Measurements from ENCODE around the gene RPS4Y2.

RPS4Y2 gene

GRCh38 chrY:20780776-20781175 lies 24.9 kb downstream of the RPS4Y2 start:
- Mint-ChIP-seq H3K27ac (ENCODE audit: low read depth) (no peak overlapping the region), H3K36me3 (ENCODE audit: insufficient read depth) (peaks cover 2% of the 10 kb centered on the region), H3K27me3 (no peaks in the 10 kb centered on the region), H3K4me3 (no peak overlapping the region), H3K4me1 (peaks cover 7% of the 10 kb centered on the region), H3K9me3 (no peaks in the 10 kb centered on the region)
- ATAC-seq (replicated peaks; ENCODE audit: extremely low read depth, poor library complexity, severe bottlenecking) (no peak), DNase-seq (ENCODE audit: low spot score in 2 of 2) (no peak)

- H3K4me1 Mint-ChIP-seq: peaks cover 3% of the 10 kb centered on the region
- ATAC-seq (replicated peaks; ENCODE audit: extremely low read depth, poor library complexity, severe bottlenecking): no peak
These were observed 25.5 kb downstream of the RPS4Y2 start for GRCh38 chrY:20781408-20781807.

GRCh38 chrY:20784965-20785364 lies 29.1 kb downstream of the RPS4Y2 start:
- Mint-ChIP-seq H3K27ac (ENCODE audit: low read depth) (no peak overlapping the region), H3K4me1 (peaks cover 7% of the 10 kb centered on the region), H3K4me3 (no peak overlapping the region), H3K36me3 (ENCODE audit: insufficient read depth) (no peaks in the 10 kb centered on the region), H3K9me3 (no peaks in the 10 kb centered on the region), H3K27me3 (no peaks in the 10 kb centered on the region)
- no peak for ATAC-seq (replicated peaks; ENCODE audit: extremely low read depth, poor library complexity, severe bottlenecking)
- no peak for DNase-seq (ENCODE audit: low spot score in 2 of 2)

More at GRCh38 chrY:20781408-20781807, 25.5 kb downstream of the RPS4Y2 start:
- H3K36me3 Mint-ChIP-seq (ENCODE audit: insufficient read depth): peaks cover 2% of the 10 kb centered on the region
- no peak for DNase-seq (ENCODE audit: low spot score in 2 of 2)
- no peaks in the 10 kb centered on the region for H3K27me3 Mint-ChIP-seq
- H3K9me3 Mint-ChIP-seq: no peaks in the 10 kb centered on the region
- H3K4me3 Mint-ChIP-seq: no peak overlapping the region
- no peak overlapping the region for H3K27ac Mint-ChIP-seq (ENCODE audit: low read depth)

GRCh38 chrY:20787076-20787475 lies 31.2 kb downstream of the RPS4Y2 start:
- ATAC-seq (replicated peaks; ENCODE audit: extremely low read depth, poor library complexity, severe bottlenecking) (no peak), DNase-seq (ENCODE audit: low spot score in 2 of 2) (no peak)
- H3K27ac Mint-ChIP-seq (ENCODE audit: low read depth): no peak overlapping the region
- peaks cover 7% of the 10 kb centered on the region for H3K4me1 Mint-ChIP-seq
- no peaks in the 10 kb centered on the region for H3K27me3 Mint-ChIP-seq
- no peak overlapping the region for H3K4me3 Mint-ChIP-seq
- H3K9me3 Mint-ChIP-seq: no peaks in the 10 kb centered on the region
- no peaks in the 10 kb centered on the region for H3K36me3 Mint-ChIP-seq (ENCODE audit: insufficient read depth)

- peaks cover 29% of the 10 kb centered on the region for H3K4me1 Mint-ChIP-seq
- ATAC-seq (replicated peaks; ENCODE audit: extremely low read depth, poor library complexity, severe bottlenecking): peak; percentile 77
These were observed 42.6 kb downstream of the RPS4Y2 start for GRCh38 chrY:20798351-20799049.

GRCh38 chrY:20802659-20803058 lies 46.8 kb downstream of the RPS4Y2 start:
- Mint-ChIP-seq H3K4me1 (peaks cover 27% of the 10 kb centered on the region), H3K4me3 (no peak overlapping the region), H3K27ac (ENCODE audit: low read depth) (no peak overlapping the region), H3K9me3 (no peaks in the 10 kb centered on the region), H3K27me3 (no peaks in the 10 kb centered on the region), H3K36me3 (ENCODE audit: insufficient read depth) (peaks cover 5% of the 10 kb centered on the region)
- ATAC-seq (replicated peaks; ENCODE audit: extremely low read depth, poor library complexity, severe bottlenecking) (no peak), DNase-seq (ENCODE audit: low spot score in 2 of 2) (no peak)

More at GRCh38 chrY:20798351-20799049, 42.6 kb downstream of the RPS4Y2 start:
- peak in 1 of 2 donors; percentile 17 for DNase-seq (ENCODE audit: low spot score in 2 of 2)
- Mint-ChIP-seq H3K27ac (ENCODE audit: low read depth) (peak overlapping the region; percentile 82), H3K9me3 (no peaks in the 10 kb centered on the region), H3K27me3 (no peaks in the 10 kb centered on the region), H3K4me3 (peak overlapping the region; percentile 75), H3K36me3 (ENCODE audit: insufficient read depth) (peaks cover 5% of the 10 kb centered on the region)

GRCh38 chrY:20806243-20806642 lies 50.3 kb downstream of the RPS4Y2 start:
- ATAC-seq (replicated peaks; ENCODE audit: extremely low read depth, poor library complexity, severe bottlenecking) (no peak), DNase-seq (ENCODE audit: low spot score in 2 of 2) (no peak)
- Mint-ChIP-seq H3K4me3 (no peak overlapping the region), H3K36me3 (ENCODE audit: insufficient read depth) (peaks cover 3% of the 10 kb centered on the region), H3K4me1 (peaks cover 12% of the 10 kb centered on the region), H3K27me3 (no peaks in the 10 kb centered on the region), H3K9me3 (no peaks in the 10 kb centered on the region), H3K27ac (ENCODE audit: low read depth) (no peak overlapping the region)

- ATAC-seq (replicated peaks; ENCODE audit: extremely low read depth, poor library complexity, severe bottlenecking) (peak; percentile 72), DNase-seq (ENCODE audit: low spot score in 2 of 2) (no peak)
- Mint-ChIP-seq H3K36me3 (ENCODE audit: insufficient read depth) (no peaks in the 10 kb centered on the region), H3K9me3 (no peaks in the 10 kb centered on the region), H3K4me1 (peaks cover 16% of the 10 kb centered on the region), H3K27me3 (no peaks in the 10 kb centered on the region), H3K27ac (ENCODE audit: low read depth) (peak overlapping the region; percentile 26), H3K4me3 (peak overlapping the region; percentile 3)
These were observed 57.6 kb downstream of the RPS4Y2 start for GRCh38 chrY:20813459-20813858.

GRCh38 chrY:20814794-20815193 lies 58.9 kb downstream of the RPS4Y2 start:
- ATAC-seq (replicated peaks; ENCODE audit: extremely low read depth, poor library complexity, severe bottlenecking): no peak
- no peaks in the 10 kb centered on the region for H3K27me3 Mint-ChIP-seq
- peaks cover 16% of the 10 kb centered on the region for H3K4me1 Mint-ChIP-seq
- DNase-seq (ENCODE audit: low spot score in 2 of 2): no peak
- no peak overlapping the region for H3K4me3 Mint-ChIP-seq
- no peaks in the 10 kb centered on the region for H3K36me3 Mint-ChIP-seq (ENCODE audit: insufficient read depth)
- H3K27ac Mint-ChIP-seq (ENCODE audit: low read depth): no peak overlapping the region
- H3K9me3 Mint-ChIP-seq: no peaks in the 10 kb centered on the region

GRCh38 chrY:20817067-20817466 lies 61.2 kb downstream of the RPS4Y2 start:
- no peak overlapping the region for H3K27ac Mint-ChIP-seq (ENCODE audit: low read depth)
- H3K4me1 Mint-ChIP-seq: peaks cover 16% of the 10 kb centered on the region
- no peaks in the 10 kb centered on the region for H3K27me3 Mint-ChIP-seq
- H3K36me3 Mint-ChIP-seq (ENCODE audit: insufficient read depth): no peaks in the 10 kb centered on the region
- no peak for DNase-seq (ENCODE audit: low spot score in 2 of 2)
- H3K4me3 Mint-ChIP-seq: no peak overlapping the region
- no peak for ATAC-seq (replicated peaks; ENCODE audit: extremely low read depth, poor library complexity, severe bottlenecking)
- no peaks in the 10 kb centered on the region for H3K9me3 Mint-ChIP-seq
